Mammary epithelial cell (primary cell): ENCODE measurements around the gene LIN28A.

Experiments
- CTCF ChIP-seq, 2 donors: IDR thresholded peaks in 1 of 2; conservative IDR thresholded peaks in 1 of 2; 2 replicates each; pipeline ENCODE4 v1.5.1; 2011 to 2012; ENCODE audit warnings: inconsistent platforms in 2 of 2, low read length in 2 of 2, mild to moderate bottlenecking in 2 of 2, control low read depth in 1 of 2, low read depth in 1 of 2; ENCODE audit not compliant: insufficient read depth in 1 of 2; ENCODE audit errors: extremely low read depth in 1 of 2
- EZH2 ChIP-seq: IDR thresholded peaks from 2 replicates; pipeline ENCODE4 v1.6.1; 2012; ENCODE audit warnings: low read length, inconsistent platforms, borderline replicate concordance

- TF ChIP-seq CTCF (conservative IDR thresholded peaks at IDR 0.05 in 1 of 2, IDR thresholded peaks at IDR 0.05 in 1 of 2; ENCODE audit: extremely low read depth in 1 of 2, insufficient read depth in 1 of 2, low read depth in 1 of 2, low read length in 2 of 2) (no peak), EZH2 (no peak)
These were observed 66.3 kb downstream of the LIN28A start for GRCh38 chr1:26476958-26477357.
